Fibroblast of skin of scalp (primary cell): ENCODE data around the gene PLXNA4.

Source experiments
- DNase-seq: peaks from one replicate; pipeline ENCODE4 v3.0.0-alpha.2; 2013

PLXNA4 gene

DNA sequence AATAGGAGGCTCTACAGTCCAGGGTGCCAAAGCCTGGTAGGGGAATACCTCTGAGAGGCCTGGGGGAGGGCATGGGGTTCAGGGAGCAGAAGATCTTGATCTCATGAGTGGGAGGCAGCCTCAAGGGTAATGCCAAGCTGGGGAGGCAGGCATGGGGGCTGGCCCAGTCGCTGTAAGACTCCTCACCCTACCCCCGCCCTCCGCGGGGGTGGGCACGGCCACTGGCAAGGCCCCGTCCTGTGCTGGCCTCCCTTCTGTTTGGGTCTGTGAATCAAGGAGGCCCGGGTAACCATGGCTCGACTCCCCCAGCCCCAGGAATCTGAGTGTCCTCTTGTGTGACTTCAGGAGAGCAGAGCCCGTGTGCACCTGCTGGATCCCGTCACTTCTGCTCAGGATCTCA, 473.9 kb downstream of the PLXNA4 start:
- DNase-seq = no peak

DNA sequence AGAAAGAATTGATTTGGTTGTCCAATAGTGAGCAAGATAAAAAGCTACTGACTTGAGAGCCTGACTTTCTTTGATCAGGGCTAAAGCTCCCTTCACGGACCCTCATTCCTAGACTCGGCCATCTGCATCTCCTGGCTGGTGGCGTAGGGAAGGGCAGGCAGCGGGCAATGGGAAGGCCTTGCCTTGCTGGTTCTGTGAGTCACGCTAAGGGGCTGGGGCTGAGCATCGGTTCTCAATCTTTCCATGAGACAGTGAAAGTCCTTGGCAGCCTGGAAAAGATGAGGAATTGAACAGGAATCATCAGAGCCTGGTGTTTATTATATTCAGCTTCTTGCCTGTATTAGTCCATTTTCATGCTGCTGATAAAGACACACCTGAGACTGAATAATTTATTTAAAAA, 475.3 kb downstream of the PLXNA4 start:
- DNase-seq = no peak

DNA sequence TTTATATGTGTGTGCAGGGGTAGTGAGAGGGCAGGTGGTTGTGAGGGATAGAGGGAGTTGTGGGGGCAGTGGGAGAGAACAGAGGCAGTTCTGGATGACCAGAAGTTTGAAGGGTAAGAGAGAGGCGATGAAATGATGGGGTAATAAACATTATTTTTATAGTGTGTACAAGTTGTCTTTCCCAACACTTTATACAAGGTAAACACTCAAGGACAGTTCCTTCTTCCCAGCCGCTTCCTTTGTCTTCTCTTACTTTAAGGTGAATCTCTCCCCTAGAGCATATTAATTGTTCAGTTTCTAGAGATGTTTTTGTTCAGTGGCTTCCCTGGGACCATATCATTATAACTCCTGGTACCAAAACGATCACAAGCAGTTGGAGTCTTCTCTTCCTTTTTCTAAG, 475.8 kb downstream of the PLXNA4 start:
- DNase-seq = no peak

DNA sequence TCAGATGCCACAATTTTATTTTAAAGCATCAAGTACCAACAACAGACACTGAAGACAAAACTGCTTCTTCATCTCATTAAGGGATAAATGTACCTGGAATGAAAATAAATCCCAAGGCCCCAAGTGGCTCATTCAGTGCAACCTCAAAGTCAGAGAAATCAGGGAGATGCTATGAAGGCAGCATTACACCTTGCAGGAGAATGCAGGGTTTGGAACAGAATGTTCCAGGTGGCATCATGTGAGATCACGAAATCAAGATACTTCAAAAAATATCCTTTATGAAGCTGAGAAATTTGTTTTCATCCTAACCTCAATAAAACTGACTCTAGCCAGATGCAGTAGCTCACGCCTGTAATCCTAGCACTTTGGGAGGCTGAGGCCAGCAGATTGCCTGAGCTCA, 477.1 kb downstream of the PLXNA4 start:
- no peak for DNase-seq

DNA sequence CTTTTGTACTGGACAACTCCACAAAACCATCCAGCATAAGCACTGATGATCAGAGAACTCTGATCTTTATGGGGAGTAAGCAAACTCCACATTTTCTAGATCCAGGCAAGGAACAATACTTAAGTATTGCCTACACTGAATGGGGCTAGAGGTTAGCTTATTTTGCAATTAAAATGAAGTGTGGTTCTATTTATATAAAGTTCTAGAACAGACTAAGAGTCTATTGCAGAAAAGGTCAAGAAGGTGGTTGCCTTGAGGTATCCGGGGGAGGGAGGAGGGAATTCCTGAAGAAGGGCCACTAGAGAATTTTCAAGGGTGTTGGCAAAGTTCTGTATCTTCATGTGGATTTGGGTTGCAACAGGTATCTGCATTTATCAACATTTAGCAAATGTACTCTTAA, 477.9 kb downstream of the PLXNA4 start:
- DNase-seq = no peak

DNA sequence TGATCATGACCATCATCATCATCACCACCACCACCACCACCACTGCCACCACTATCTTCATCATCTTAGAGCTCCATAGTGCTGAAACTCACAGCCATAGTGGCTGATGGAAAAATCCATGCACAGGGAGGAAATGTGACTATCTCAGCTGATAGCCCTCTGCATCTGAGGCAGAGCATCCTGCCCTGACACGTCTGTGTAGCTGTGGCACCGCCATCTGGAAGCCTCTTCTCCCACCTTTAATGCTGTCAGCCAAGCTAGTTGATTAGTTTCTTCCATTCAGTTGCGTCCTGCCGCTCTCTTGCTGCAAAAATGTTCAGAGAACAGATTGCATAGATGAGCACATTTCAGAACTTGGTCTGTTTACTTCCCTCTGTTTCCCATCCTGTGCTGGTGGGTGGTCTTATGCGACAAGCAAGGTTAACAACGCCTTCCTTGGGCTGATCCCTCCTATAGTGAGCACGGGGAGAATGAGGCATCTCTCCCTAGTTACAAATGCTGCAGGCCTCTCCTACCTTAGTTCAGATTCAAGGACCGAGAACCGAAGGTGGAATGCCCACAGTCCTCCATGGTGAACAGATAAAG, 478.6 kb downstream of the PLXNA4 start:
- no peak for DNase-seq

DNA sequence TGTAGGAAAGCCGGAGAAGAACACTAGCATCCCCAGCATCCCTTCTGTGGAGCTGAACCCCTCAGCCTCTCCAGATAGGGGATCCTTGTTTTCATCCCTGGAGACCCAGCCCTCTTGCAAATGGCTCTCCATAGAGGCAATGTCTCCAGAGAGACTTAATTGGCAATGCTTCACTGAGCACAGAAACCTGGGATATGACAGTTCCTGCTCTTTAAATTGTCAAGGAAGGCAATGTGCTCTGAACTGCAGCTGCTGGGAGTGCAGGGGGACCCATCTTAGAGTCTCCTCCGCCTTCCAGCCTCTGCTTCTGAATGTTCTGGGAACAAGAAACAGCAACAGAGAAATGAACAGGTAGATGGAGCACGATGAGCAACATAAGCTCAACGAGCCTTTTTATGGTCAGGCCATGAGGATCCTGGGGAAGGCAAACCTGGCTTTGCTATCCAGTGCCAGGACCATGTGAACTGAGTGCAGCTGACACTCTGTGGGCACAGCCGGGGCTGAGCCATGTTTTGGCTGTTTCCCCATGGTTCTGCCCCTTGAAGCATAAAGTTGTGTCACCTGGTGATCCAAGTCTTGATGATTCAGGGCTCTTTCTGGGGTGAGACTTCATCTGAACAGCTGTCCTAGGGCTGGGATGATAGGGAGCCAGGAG, 481.0 kb downstream of the PLXNA4 start:
- no peak for DNase-seq

DNA sequence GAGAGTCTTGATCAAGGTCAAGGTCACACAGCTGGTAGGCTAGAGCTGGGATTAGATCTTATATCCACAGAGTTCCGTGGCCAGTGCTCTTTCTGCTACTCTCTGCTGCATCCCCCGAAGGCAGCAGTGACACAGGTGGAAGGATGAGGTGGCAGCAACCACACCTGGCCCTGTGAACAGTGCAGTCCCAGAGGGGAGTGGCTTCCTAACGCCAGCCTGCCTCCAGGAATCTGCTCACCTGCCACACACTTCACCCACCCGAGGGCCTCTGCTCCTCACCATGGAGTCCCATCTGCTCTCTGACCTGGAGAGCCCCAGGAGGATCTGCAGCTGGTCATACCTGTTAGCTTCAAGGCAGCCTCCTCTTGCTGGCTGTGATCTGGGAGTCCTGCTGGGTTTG, 484.2 kb downstream of the PLXNA4 start:
- DNase-seq = no peak

DNA sequence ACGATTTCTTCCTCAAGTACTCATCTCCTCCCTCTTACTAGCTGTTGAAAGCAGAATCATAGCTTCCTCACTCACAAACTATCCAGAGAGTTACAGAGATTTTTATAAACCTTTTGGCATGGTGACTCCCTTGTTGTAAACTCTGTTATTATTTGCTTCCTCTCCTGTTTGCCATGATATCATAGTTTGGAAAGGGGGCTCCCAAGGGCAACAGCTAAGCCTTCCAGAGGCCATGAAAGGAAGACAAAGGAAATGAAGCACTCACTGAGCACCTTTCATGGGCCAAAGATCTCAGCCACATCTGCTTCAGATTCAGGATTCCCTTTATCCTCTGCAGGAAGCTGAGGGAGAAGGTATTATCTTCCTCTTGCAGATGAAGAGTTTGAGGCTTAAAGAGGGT, 484.6 kb downstream of the PLXNA4 start:
- no peak for DNase-seq

DNA sequence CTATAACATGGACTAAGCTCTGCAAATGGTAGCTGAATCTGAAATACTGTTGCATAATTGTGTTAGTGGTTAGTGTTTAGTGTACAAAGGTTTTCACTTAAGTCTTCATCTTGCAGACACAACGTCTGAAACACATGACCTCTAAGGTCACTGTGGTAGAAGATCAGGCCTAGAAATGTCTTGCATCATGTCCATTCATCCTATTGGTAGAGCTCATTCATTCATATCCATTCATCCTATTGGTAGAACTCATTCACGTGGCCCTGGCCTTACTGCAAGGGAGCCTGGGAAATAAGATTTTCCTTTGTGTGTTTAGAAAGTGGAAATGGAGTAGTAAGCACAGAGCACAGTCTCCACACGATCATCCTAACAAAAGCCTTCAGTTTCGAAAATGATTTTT, 485.8 kb downstream of the PLXNA4 start:
- DNase-seq = no peak

DNA sequence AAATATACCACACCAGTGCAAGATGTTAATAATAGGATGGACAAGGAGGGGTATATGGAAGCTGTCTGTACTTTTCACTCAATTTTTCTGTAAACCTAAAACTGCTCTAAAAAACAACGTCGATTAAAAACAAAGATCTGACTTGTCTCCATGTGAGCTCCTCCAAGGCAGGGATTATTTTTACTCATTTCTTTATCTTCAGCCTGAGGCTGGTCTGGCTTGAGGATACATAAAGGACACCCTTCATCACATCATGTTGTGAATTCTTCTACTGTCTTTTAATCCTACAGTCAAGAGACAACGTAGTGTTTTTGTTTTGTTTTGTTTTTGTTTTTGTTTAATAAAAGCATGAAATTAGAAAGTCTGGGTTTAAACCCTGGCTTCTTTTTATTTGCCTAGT, 486.9 kb downstream of the PLXNA4 start:
- no peak for DNase-seq

DNA sequence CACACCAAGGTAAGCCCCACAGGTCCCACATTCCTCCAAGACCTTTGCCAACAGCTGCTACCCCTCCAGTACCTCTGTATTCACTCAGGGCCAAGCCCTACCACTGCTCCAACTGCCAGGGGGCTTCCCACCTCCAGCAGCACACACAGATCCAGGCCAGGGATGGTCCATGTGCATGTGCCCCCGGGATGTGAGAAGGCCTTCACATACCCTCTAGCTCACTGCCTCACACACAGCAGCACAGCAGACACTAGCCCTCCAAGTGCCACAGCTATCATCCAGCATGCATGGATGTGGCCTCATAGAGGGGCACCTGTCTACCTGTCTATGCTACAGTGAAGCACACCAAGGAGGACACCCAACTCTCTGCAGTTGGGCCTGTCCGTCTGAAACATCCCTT, 488.8 kb downstream of the PLXNA4 start:
- no peak for DNase-seq

DNA sequence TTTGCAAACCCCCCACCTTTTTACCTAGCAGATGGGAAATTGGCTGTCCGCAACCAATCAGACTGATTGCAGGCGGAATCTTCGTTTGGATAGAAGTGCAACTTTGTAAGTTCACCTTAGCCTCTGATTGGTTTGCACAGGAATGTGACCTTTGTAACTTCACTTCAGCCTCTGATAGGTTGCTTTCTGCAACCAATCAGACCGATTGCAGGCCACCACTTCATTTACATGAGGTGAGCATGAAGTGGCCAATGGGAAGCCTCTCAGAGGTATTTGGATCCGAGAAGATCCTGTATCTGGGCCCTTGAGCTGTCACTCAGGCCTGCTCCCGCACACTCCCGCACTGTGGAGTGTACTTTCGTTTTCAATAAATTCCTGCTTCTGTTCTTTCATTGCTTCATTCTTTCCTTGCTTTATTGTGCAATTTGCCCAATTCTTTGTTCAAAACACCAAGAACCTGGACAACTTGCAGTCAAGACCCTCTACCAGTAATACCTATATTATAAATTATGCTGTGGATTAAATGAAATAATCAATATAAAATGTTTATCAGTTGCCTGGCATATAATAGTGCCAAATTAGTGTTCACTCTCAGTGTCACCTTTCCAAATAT, 491.4 kb downstream of the PLXNA4 start:
- DNase-seq = no peak

DNA sequence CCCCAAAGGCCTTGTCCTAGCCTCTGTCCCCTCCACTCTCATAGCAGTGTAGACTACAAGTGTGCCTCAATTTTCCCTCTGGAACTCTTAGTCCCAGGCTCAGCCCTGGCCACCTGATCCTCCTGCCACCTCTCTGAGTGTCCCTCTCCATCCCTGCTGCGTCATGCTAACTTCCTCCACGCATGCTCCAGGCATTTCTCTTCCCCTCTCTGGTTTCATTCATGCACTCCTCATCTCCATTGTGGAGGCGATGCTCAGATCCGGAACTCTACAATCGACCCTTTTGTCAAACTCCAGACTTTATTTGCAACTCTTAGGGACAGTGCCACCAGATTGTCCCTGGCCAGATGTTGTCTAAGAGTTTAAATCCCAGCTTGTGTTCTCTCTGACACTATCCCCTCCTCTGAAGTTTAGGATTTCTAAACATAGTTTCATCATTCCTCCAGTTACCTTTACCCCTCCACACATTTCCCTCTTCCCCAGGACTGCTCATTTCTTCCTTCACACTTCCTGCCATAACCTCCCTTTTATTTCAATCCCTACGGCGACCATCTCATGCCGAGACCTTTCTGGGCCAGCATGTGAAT, 492.6 kb downstream of the PLXNA4 start:
- no peak for DNase-seq

DNA sequence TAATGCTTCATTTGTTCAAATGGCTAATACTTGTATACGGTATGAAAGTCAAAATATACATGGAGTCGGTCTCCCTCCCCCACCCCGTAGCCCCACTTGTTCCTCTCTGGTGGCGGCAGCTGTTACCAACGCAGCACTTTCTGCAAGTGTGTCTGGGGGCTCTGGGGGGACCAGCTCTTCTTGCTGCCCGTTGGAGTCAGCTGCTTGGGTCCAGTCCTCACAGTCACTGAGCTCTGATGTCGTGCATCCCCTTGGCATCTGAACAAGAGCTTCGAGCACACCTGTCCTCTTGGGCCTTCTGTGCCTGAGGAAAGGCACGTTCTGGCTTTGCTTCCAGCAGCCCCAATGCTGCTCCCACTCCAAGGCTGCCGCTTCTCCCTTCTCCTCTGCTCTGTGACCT, 493.1 kb downstream of the PLXNA4 start:
- no peak for DNase-seq

DNA sequence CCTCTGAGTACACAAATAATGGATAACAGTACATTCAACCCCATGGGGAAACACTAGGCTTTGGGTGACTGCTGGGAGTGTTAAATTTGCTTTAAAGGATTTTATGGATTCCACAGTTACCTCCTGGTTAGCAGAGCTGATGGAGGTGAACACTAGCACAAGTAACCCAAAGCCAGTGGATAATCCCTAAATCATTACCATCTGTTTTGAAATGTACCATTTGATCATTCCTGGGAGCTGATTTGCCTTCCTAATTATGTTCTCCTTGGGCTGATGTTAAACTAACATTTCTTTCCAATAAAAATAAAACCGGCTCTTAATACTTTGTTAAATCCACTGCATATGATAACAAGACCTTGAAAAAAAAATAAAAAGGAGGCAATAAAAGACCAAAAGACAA, 493.9 kb downstream of the PLXNA4 start:
- peak; percentile 19 for DNase-seq

DNA sequence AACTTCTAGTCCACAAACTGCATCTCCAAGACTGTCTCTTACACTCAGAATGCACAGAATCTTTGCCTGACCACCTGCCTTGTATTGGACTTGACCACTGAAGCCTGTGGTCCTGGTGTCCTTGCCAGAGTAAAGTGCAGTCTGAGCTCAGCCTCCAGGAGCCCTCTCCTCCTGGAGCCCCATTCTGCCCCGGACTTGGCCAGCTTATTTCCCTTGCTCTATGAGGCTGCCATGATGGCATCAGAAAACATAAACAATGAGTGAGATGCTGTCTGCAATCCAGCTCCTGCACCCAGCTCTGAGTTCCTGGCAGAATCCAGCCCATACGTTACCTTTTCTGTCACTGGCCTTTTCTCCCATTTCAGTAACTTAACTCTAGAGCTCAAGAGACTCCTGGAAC, 494.6 kb downstream of the PLXNA4 start:
- DNase-seq = no peak

DNA sequence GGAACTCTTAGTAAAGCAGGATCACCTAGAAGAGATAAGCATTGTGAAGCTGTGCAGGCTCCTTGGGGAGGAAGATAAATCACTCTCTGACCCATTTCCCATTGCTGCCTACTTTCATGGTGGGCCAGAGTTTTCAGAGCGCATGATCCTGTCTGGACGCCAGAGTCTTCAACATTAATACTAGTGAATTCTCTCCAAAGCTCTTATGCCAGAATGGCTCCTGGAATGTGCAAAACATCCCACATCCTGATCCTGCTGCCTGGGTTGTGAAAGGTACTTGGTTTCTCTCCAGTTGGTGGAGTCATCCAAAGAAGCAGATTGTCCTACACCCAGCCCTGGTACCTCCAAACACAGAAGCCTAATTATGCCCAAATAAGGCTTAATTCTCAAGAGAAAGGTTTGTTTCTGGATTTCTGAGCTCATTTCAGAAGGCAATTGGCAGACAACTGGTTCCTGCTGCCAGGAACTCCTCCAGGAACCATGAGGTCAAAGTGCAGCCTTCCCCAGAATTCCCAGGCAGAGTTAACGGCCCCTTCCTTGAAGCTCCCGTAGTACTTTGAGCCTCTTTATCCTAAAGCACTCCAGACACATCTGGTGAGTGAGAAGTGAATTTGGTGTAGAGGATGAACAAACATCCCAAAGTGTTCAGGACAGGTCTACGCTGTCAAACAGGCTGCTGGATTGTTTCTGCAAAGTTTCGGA, 495.2 kb downstream of the PLXNA4 start:
- DNase-seq = peak; percentile 72

DNA sequence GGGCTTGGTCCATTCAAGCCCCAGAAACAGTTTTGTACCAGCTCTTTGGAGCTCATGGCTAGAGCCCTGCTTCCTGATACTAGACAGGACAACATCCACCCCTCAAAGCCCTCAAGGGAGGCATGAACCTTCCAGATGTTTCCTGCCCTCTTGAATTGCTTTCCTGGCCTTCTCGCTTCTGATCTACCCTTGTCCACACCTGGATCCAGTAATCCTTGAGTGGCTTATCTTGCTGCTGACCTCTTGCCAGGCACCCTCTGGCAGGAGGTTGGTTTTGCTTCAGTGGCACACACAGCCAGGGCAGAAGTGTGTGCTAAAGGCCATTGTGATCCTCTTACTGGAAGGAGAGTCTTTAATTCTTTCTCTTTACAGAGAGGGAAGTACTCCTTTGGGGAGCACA, 495.8 kb downstream of the PLXNA4 start:
- no peak for DNase-seq

DNA sequence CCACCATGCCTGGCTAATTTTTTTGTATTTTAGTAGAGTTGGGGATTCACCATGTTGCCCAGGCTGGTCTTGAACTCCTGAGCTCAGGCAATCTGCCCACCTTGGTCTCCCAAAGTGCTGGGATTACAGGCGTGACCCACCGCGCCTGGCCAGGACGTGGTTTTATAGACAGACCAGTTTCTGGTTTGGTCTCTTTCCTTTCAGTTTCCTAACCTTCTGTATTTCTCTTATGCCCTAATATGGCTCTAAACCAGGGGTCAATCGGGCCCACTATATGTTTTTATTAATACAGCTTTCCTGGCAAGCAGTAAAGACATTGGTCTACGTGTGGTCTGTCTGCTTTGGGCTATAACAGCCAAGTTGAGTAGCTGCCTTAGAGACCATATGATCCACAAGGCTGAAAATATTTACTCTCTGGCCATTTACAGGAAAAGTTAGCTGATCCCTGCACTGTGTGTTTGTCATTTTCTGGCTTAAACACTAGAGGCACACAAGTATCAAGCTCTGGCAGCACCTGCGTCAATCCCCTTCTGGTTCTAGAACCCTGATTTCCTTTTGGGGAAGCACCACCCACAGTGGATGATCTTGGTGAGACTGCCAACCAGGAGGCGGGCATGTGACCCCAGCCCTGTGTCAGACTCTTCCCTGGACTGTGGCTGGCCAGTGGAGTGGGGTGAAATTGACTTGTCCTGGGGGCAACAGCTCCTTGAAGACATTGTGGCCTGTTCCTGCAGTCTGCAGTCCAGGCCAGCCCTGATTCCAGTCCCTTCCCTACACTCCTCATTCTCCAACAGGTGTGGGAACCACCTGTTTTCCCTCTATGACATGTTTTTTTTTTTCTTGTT, 497.2 kb downstream of the PLXNA4 start:
- DNase-seq = no peak

DNA sequence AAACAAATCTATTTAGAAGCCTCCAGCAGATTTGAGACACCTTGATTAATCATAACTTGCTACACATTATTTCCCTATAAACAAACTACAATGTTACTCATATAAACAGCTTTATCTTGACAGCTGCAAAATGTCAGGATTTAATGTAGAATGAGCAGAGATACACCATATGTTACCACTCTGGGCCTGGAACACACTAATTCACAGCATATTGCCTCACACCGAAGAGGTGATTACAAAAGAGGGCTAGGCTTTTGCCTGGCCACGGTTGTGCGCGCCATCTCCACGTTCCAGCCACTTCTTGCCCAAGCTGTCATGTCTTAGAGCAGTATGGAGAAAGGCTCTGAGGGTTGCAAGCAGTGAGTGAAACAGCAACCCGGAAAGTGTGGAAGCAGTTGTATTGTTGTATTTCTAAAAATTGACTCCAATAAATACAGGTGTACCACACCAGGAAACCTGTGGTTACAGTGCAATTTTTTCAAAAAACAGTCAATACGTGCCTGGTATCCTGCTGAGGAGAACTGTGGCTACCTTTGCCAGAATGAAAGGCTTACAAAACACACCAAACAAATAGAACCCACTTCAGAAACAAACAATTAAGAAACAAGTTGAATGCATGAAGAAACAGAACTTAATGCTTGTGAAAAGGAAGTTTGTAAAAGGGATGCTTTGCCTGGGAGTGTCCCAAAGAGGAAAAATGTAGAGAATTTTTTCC, 498.1 kb downstream of the PLXNA4 start:
- DNase-seq = peak; percentile 40
